Body of pancreas (tissue), 4 donors: ENCODE results near the gene KLK6.

Experiments used
- CTCF ChIP-seq, 7 experiments: fragments of 450-650 bp in 4 of 7; fragments of 200-600 bp in 3 of 7; sonication (generic) in 3 of 7; IDR thresholded peaks; one replicate each; pipeline ENCODE4 v1.5.1; 2016 to 2019; ENCODE audit warnings: antibody characterized with exemption in 7 of 7
- POLR2A ChIP-seq, 3 donors: fragments of 450-650 bp; IDR thresholded peaks; one replicate each; pipeline ENCODE4 v1.6.1; 2016; ENCODE audit warnings: antibody characterized with exemption in 3 of 3, mild to moderate bottlenecking in 2 of 3

DNA sequence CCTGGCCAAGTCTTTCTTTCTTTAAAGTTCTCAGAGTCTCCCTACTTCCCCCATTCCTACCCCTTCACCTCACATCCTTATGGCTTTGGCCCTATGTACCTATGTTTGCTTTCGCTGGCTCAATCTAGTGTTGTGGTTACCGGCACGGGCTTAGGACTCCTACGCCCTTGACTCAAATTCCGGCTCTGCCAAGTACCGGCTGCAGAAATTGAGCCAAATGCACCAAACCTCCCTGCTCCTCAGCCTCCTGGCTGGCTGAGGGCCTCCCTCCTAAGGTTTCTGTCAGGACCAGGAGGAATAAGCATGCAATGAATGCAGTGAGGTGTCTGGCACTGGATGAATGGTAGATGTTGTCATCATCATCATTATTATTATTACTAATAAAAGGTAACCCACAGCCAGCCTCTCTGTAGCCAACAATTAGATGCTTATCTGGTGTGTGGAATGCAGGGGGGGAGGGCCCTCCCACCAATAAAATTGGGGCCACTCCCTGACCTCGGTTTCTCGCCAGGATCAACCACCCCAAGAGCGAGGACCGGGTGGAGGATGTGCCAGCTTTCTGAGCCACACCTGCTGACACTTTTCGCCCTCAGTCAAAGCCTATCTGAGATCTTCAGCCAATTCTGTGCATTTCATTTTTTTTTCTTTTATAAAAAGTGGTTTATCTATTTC lies 37.2 kb downstream of the KLK6 start:
- no peak for TF ChIP-seq POLR2A (IDR thresholded peaks at IDR 0.05)
- TF ChIP-seq CTCF (IDR thresholded peaks at IDR 0.05), result no peak
